Endodermal cell (in vitro differentiated cells): ENCODE results near the gene SERF2. TPM values are rescaled to one million over a fixed set of nuclear protein-coding genes. Genes with fewer than 3 reads are reported as not detected.

Source experiments
- DNase-seq: peaks from one replicate; pipeline ENCODE4 v3.0.0-alpha.2; 2017
- H3K27ac ChIP-seq: 2 replicates; pipeline ENCODE4 v1.5.1; 2013; ENCODE audit warnings: mild to moderate bottlenecking, low read depth, low read length, moderate library complexity
- H3K27me3 ChIP-seq: 2 replicates; pipeline ENCODE4 v1.6.1; 2013; ENCODE audit warnings: mild to moderate bottlenecking, low read length, moderate library complexity; ENCODE audit not compliant: insufficient read depth, control insufficient read depth, poor library complexity, severe bottlenecking
- H3K36me3 ChIP-seq: 2 replicates; pipeline ENCODE4 v1.7.0; 2013; ENCODE audit warnings: mild to moderate bottlenecking, low read length, moderate library complexity; ENCODE audit not compliant: control insufficient read depth, insufficient read depth
- H3K4me1 ChIP-seq: one replicate; pipeline ENCODE4 v1.7.0; 2013; ENCODE audit warnings: low read length; ENCODE audit not compliant: control insufficient read depth, insufficient read depth
- H3K4me3 ChIP-seq: 2 replicates; pipeline ENCODE4 v1.5.1; 2013; ENCODE audit warnings: mild to moderate bottlenecking, low read length, moderate library complexity
- H3K9ac ChIP-seq: 2 replicates; pipeline ENCODE4 v1.6.1; 2013; ENCODE audit warnings: mild to moderate bottlenecking, low read length, moderate library complexity; ENCODE audit not compliant: poor library complexity, severe bottlenecking; ENCODE audit errors: extremely low read depth
- H3K9me3 ChIP-seq: 2 replicates; pipeline ENCODE4 v1.6.1; 2013; ENCODE audit warnings: mild to moderate bottlenecking, low read length, moderate library complexity; ENCODE audit not compliant: control insufficient read depth
- H3K27ac Mint-ChIP-seq: 2 replicates; pipeline ENCODE4 v1.8.0; 2020; ENCODE audit warnings: mixed read lengths
- H3K27me3 Mint-ChIP-seq: 2 replicates; pipeline ENCODE4 v1.8.0; 2021; ENCODE audit warnings: mild to moderate bottlenecking, mixed read lengths; ENCODE audit not compliant: insufficient read depth
- H3K36me3 Mint-ChIP-seq: 2 replicates; pipeline ENCODE4 v1.8.0; 2020; ENCODE audit warnings: low read depth, mixed read lengths
- H3K4me1 Mint-ChIP-seq: 2 replicates; pipeline ENCODE4 v1.8.0; 2020; ENCODE audit warnings: mixed read lengths
- H3K4me3 Mint-ChIP-seq: 2 replicates; pipeline ENCODE4 v1.8.0; 2020; ENCODE audit warnings: mild to moderate bottlenecking, moderate library complexity, mixed read lengths
- H3K9me3 Mint-ChIP-seq: 2 replicates; pipeline ENCODE4 v1.8.0; 2020; ENCODE audit warnings: mild to moderate bottlenecking, mixed read lengths
- CTCF ChIP-seq: fragments of 200-600 bp; sonication (generic); conservative IDR thresholded peaks from 2 replicates; pipeline ENCODE4 v1.5.0; 2021; ENCODE audit warnings: antibody characterized with exemption, mild to moderate bottlenecking
- WGBS, 2 experiments: methylation state at CpG; one replicate each; pipeline versions ENCODE4 v1.1.5 to v1.1.7; 2013; ENCODE audit warnings: missing lambda C conversion rate in 2 of 2, mixed read lengths in 1 of 2; ENCODE audit not compliant: insufficient coverage in 1 of 2, insufficient read length in 1 of 2; 5-methylcytosine and 5-hydroxymethylcytosine counted together
- total RNA-seq, 2 donors: library from RNA; stranded (reverse); fragmentation: NEBNext Ultra II Directional in 1 of 2; extraction: Animal tissue kit (Norgen Biotek cat#: 25700) in 1 of 2; gene quantifications; 2 replicates in 1 of 2; 3 replicates in 1 of 2; pipeline ENCODE4 v1.2.1, GENCODE V29; 2021

Gene SERF2
- total RNA-seq, 2 donors from 2014 or later = 613 to 648 TPM

- DNase-seq = no peak
- peak overlapping the region; percentile 99 for H3K4me3 ChIP-seq
- TF ChIP-seq CTCF = no peak
- no peak overlapping the region for H3K27ac ChIP-seq
- no peaks in the 10 kb centered on the region for H3K27me3 ChIP-seq
- H3K4me3 Mint-ChIP-seq = peak overlapping the region; percentile 89
- no peaks in the 10 kb centered on the region for H3K4me1 ChIP-seq
- H3K27me3 Mint-ChIP-seq = no peaks in the 10 kb centered on the region
- peaks cover 18% of the 10 kb centered on the region for H3K4me1 Mint-ChIP-seq
- no peak overlapping the region for H3K9ac ChIP-seq
- no peaks in the 10 kb centered on the region for H3K9me3 Mint-ChIP-seq
- H3K9me3 ChIP-seq = no peaks in the 10 kb centered on the region
- peaks cover 36% of the 10 kb centered on the region for H3K36me3 ChIP-seq
- 89% methylated on average over 2 of the region's 3 CpGs; no CpG with 5 or more reads in 1 of the 2 experiments for WGBS, 2 experiments
- H3K36me3 Mint-ChIP-seq = peaks cover 19% of the 10 kb centered on the region
- no peak overlapping the region for H3K27ac Mint-ChIP-seq
These were observed 43.7 kb upstream of the SERF2 start for GRCh38 chr15:43748376-43748775.

GRCh38 chr15:43749690-43750345, 42.3 kb upstream of the SERF2 start:
- H3K4me3 ChIP-seq = peak overlapping the region; percentile 35
- peaks cover 50% of the 10 kb centered on the region for H3K36me3 ChIP-seq
- Mint-ChIP-seq H3K9me3 (no peaks in the 10 kb centered on the region), H3K4me3 (peak overlapping the region; percentile 89), H3K27ac (no peak overlapping the region), H3K4me1 (peaks cover 18% of the 10 kb centered on the region), H3K36me3 (peaks cover 31% of the 10 kb centered on the region), H3K27me3 (no peaks in the 10 kb centered on the region)
- H3K27ac ChIP-seq = no peak overlapping the region
- no peaks in the 10 kb centered on the region for H3K27me3 ChIP-seq
- TF ChIP-seq CTCF = no peak
- H3K9me3 ChIP-seq = no peaks in the 10 kb centered on the region
- no peak for DNase-seq
- WGBS, 2 experiments = 94 to 96% methylated on average over 6 to 12 of the region's 12 CpGs
- no peaks in the 10 kb centered on the region for H3K4me1 ChIP-seq
- H3K9ac ChIP-seq = no peak overlapping the region

- no peaks in the 10 kb centered on the region for H3K4me1 ChIP-seq
- H3K27me3 ChIP-seq = no peaks in the 10 kb centered on the region
- H3K27ac Mint-ChIP-seq = no peak overlapping the region
- H3K4me3 Mint-ChIP-seq = no peak overlapping the region
- peaks cover 18% of the 10 kb centered on the region for H3K4me1 Mint-ChIP-seq
- no peaks in the 10 kb centered on the region for H3K9me3 ChIP-seq
- H3K27ac ChIP-seq = no peak overlapping the region
- H3K9me3 Mint-ChIP-seq = no peaks in the 10 kb centered on the region
- H3K36me3 ChIP-seq = peaks cover 69% of the 10 kb centered on the region
- no peak for DNase-seq
- no peak overlapping the region for H3K9ac ChIP-seq
- H3K4me3 ChIP-seq = peak overlapping the region; percentile 25
- no peak for TF ChIP-seq CTCF
- 86 to 90% methylated on average over 5 to 6 of the region's 6 CpGs for WGBS, 2 experiments
- H3K27me3 Mint-ChIP-seq = no peaks in the 10 kb centered on the region
- peaks cover 48% of the 10 kb centered on the region for H3K36me3 Mint-ChIP-seq
These were observed 40.2 kb upstream of the SERF2 start for GRCh38 chr15:43751885-43752284.
